Measurements from ENCODE around the gene ZNF777.

GRCh38 chr7:149500910-149501309 lies 40.0 kb upstream of the ZNF777 start:
- no peak for TF ChIP-seq CTCF (IDR thresholded peaks at IDR 0.05; ENCODE audit: insufficient read depth, low read length, poor library complexity, severe bottlenecking)
- TF ChIP-seq EZH2phosphoT487 (conservative IDR thresholded peaks at IDR 0.05; ENCODE audit: low read length): no peak

Data from SU-DHL-6 (cell line).